SU-DHL-6 (cell line): ENCODE data around the gene POLR2C.

ENCODE experiments used
- EZH2phosphoT487 ChIP-seq: fragments of 200-600 bp; sonication (generic), shearing (Covaris generic); conservative IDR thresholded peaks from 2 replicates; pipeline ENCODE4 v1.6.1; 2018; ENCODE audit warnings: mild to moderate bottlenecking, antibody characterized with exemption, low read length, moderate library complexity, mixed read lengths
- TF ChIP-seq, protein P1 (sequence below): fragments of 200-600 bp; sonication (generic); IDR thresholded peaks from one replicate; pipeline ENCODE4 v1.5.1; 2017; ENCODE audit warnings: antibody characterized with exemption, mild to moderate bottlenecking, low read length, moderate library complexity; ENCODE audit not compliant: insufficient read depth, poor library complexity, severe bottlenecking

GRCh38 chr16:57504491-57504890 lies 42.0 kb downstream of the POLR2C start:
- TF ChIP-seq, protein P1, sequence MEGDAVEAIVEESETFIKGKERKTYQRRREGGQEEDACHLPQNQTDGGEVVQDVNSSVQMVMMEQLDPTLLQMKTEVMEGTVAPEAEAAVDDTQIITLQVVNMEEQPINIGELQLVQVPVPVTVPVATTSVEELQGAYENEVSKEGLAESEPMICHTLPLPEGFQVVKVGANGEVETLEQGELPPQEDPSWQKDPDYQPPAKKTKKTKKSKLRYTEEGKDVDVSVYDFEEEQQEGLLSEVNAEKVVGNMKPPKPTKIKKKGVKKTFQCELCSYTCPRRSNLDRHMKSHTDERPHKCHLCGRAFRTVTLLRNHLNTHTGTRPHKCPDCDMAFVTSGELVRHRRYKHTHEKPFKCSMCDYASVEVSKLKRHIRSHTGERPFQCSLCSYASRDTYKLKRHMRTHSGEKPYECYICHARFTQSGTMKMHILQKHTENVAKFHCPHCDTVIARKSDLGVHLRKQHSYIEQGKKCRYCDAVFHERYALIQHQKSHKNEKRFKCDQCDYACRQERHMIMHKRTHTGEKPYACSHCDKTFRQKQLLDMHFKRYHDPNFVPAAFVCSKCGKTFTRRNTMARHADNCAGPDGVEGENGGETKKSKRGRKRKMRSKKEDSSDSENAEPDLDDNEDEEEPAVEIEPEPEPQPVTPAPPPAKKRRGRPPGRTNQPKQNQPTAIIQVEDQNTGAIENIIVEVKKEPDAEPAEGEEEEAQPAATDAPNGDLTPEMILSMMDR, result no peak
- TF ChIP-seq EZH2phosphoT487, result no peak
